PFSK-1 (cell line): ENCODE data around the gene MIDN.

Experiments
- POLR2AphosphoS5 ChIP-seq: IDR thresholded peaks from 2 replicates; pipeline ENCODE4 v1.6.1; 2012; ENCODE audit warnings: low read depth, mild to moderate bottlenecking, control low read depth, low read length, moderate library complexity
- TAF1 ChIP-seq: IDR thresholded peaks from 2 replicates; pipeline ENCODE4 v1.6.1; 2012; ENCODE audit warnings: low read length, control low read depth, borderline replicate concordance; ENCODE audit not compliant: insufficient read depth
- TF ChIP-seq, protein P1 (sequence below), 2 experiments: IDR thresholded peaks; 2 replicates each; pipeline versions ENCODE4 v1.6.1 to v1.8.0; 2011 to 2012; ENCODE audit warnings: low read depth in 2 of 2, low read length in 2 of 2, control low read depth in 1 of 2, inconsistent platforms in 1 of 2, mild to moderate bottlenecking in 1 of 2, moderate library complexity in 1 of 2; ENCODE audit not compliant: insufficient read depth in 1 of 2

DNA sequence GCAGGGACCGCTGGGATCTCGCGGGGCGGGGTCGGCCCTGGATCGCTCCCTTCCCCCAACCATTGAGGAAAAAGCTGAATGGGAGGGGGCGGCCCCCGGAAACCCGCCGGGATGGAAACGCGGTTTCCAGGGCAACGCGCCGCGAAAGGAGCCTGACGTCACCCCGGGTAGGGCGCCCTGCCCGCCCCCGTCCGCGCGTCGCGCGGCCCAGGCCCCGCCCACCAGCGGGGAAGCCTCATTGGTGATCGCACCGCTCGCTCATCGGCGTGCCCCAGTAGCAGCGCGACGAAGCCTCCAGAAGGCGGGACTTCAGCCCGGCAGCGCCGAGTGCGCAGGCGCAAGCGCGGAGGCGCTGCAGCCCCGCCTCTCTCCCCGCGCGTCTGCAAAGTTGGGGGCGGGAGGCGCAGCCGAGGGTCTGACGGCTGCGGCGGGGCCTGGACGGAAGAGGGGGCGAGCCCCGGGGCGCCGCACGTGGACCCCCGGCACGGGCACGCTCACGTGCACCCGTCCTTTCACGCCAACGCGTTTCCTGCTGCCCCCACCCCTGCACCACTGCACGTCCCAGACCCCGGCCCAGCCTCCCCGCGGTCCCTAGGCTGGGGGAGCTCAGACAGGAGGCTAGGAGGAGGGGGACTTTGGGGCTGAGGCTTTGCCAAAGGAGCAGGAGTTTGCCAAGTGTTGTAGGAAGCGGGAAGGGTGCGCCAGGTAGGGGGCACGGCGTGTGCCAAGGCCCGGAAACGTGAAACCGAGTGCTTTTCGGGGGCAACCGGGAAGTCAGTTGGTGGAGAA lies 12.6 kb downstream of the MIDN start:
- TF ChIP-seq, protein P1, sequence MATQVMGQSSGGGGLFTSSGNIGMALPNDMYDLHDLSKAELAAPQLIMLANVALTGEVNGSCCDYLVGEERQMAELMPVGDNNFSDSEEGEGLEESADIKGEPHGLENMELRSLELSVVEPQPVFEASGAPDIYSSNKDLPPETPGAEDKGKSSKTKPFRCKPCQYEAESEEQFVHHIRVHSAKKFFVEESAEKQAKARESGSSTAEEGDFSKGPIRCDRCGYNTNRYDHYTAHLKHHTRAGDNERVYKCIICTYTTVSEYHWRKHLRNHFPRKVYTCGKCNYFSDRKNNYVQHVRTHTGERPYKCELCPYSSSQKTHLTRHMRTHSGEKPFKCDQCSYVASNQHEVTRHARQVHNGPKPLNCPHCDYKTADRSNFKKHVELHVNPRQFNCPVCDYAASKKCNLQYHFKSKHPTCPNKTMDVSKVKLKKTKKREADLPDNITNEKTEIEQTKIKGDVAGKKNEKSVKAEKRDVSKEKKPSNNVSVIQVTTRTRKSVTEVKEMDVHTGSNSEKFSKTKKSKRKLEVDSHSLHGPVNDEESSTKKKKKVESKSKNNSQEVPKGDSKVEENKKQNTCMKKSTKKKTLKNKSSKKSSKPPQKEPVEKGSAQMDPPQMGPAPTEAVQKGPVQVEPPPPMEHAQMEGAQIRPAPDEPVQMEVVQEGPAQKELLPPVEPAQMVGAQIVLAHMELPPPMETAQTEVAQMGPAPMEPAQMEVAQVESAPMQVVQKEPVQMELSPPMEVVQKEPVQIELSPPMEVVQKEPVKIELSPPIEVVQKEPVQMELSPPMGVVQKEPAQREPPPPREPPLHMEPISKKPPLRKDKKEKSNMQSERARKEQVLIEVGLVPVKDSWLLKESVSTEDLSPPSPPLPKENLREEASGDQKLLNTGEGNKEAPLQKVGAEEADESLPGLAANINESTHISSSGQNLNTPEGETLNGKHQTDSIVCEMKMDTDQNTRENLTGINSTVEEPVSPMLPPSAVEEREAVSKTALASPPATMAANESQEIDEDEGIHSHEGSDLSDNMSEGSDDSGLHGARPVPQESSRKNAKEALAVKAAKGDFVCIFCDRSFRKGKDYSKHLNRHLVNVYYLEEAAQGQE (IDR thresholded peaks at IDR 0.05; ENCODE audit: insufficient read depth in 1 of 2, low read depth in 2 of 2, low read length in 2 of 2), result 0 out of 4 replicates have a peak, but pooled peaks of 1 of the 2 experiments have one; percentile 15
- peak; percentile 57 for TF ChIP-seq POLR2AphosphoS5
- peak; percentile 80 for TF ChIP-seq TAF1
